ENCODE results near the gene ANKMY2.
A peak's percentile ranks its signal among the peaks of the same experiment; 100 is the strongest.
"Not testable (repeated sequence)": the region's sequence is repeated elsewhere in the genome, so short reads cannot be mapped to it uniquely, and the experiment has no call there.

The ANKMY2 gene

DNA sequence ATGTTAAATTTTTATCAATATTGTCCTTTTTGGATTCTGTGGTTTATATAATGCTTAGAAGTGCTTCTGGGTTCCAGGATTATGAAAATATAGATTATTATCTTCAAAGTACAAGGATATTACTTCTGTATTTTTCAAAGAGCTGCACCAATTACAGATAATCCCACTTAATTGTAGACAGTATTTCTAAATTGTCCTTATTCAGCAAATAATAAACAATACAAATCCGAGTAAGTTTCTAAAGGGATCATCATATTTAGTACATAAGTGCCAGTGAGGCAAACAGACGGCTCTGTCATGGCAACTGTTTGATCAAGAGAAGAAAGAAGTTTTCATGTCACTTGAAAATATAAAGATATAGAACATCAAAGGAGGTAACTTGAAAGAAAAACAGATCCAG is 19.2 kb downstream of the ANKMY2 start:
- DNase-seq (ENCODE audit: low spot score): no peak

DNA sequence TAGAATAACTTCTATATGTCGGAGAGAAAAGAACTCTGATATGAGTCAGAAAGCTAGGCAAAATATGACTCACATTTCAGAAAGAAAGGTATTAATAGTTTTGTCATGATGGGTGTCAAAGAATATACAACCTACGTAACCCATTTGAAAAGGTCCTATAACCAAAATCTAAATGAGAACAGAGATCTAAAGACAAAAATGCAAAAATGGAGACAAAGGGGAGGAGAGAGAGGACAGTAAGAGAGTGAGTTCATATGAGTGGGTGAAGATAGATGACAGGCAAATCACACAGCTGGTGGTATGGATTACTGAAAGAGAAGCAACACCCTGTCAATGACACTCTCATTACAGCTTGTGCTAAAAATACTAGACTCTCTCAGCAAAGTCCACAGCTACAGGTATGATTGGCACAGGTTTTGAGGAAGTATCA is 25.6 kb downstream of the ANKMY2 start:
- peak; percentile 79 for DNase-seq (ENCODE audit: low spot score)

DNA sequence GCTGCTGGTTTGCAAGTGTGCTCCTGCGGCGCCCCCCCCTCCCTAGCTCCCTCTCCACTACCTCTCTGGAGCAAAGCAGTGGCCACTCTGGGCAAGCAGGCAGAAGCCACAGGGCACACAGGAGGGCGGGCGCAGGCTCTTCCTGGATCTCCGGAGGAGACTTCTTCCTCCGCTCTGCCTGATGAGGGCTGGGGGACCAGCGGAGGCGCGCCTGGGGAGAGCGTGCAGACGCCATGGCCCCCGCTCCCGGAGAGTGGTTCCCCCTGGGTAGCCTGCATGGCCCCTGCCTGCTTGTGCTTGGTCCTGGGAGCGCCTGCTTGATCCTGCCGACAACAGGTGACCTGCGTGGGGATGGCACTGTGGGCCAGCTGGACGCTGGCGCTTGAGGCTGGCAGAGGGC is 29.0 kb downstream of the ANKMY2 start:
- DNase-seq (ENCODE audit: low spot score): no peak

DNA sequence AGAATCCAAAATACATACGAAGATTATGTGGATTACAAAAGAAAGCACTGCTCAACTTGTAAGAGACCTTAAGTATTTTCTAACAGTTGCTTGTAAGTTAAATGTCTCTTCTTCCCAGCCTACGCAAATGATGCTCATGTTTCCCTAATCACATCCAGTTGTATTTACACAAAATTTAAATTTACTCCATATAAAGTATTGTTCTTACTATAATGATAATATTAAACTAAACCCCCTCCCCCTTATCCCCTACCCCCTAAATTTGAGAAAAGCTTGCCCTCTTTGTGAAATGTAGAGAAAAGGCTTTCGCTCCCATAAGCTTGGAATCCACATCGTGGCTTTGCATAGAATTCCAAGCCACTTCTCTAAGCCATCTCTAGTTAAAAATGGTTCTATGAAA is 29.4 kb downstream of the ANKMY2 start:
- DNase-seq (ENCODE audit: low spot score): no peak

DNA sequence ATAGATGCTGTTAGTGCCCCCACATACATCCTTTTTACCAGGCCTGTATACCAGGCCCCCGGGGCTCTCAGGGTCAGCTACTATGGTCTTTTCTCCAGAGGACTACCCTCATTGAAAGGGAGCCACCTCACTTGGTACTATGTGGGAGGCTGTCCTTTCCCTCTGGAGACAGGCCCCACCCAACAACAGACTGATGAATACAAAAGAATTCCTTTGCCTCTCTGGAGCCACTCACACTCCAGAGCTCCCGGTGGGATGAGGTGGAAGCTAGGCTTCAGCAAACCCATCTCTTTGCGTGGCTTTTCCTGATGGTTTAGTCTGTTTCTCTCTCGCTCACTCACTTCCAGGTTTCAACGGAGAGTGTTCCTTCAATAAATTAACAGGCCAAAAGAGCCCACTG is 30.3 kb downstream of the ANKMY2 start:
- no peak for DNase-seq (ENCODE audit: low spot score)

DNA sequence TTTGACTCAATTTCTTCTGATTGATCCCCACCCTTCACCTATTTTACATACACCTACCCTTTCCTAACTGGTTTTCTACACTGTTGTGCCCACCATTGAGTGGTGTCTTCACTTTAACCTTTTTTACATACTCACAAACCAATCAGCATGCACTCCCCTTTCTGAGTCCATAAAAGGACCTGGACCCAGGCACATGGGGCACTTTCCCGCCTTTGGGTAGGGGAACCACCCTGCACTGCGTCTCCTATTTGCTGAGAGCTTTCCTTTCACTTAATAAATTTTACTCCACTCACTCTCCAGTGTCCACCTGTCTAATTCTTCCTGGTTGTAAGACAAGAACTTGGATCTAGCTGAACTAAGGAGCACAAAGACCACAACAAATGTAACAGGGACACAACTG is 33.8 kb downstream of the ANKMY2 start:
- DNase-seq (ENCODE audit: low spot score): no peak

DNA sequence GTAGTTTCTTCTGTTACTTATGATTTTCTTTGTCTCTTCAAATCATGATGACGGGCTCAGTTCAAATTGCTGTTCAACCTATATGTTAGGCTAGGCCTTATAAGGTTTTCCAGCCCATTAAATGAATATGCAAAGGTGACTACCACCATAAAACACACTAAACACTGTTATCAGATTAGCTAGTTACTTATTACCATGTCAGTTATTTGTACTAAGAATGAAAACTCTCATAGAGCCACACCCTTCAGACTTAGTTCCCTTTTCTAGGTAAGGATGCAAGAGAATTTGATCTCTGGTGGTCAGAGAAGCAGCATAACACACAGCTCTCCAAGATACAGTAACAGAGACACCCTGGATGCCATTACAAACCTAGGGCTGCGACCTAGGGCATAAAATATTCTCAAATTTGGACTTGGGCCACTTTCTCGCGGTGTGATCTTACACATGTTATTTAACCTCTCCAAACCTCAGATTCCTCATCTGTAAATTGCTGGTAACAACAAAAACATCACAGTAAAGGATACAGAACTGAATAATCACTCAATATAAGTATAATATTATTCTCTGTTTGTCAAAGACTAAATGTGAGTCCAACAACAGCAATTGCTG is 35.6 kb downstream of the ANKMY2 start:
- no peak for DNase-seq (ENCODE audit: low spot score)

DNA sequence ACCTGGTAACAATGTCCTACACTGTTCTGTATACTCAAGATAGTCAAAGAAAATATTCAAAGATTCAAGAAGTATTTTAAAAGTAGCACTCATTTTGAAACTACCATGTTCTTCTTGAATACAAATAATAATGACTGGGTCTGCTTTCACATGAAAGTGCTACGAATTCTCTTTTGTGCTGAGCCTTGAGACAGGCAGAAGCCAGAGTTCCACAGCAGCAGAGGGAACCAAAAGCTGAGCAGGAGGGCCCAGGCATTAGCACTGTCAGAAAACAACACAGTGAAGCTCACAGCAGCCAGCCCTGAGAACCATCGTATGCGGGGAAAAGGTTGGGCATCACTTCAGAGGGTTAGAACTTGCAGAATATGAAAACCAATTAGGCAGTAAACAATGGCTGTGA is 38.9 kb downstream of the ANKMY2 start:
- DNase-seq (ENCODE audit: low spot score): no peak

DNA sequence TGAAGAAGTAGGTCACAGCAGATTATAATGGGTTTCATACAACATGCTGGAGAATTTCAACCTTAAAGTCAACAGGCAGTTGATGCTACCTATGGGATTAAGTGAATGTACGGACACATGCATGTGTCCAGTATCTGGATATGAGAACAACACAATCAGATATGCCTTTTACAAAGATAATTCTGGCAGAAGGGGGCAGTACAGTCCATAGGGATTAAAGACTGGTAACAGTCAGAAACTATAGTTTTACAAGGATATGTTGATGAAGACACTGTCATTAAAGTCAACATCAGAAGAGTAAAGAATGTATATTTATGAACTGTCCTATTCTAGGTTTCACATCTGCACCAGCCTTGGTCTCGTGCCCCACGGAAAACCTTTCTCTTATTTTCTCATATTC is 41.5 kb downstream of the ANKMY2 start:
- no peak for DNase-seq (ENCODE audit: low spot score)

DNA sequence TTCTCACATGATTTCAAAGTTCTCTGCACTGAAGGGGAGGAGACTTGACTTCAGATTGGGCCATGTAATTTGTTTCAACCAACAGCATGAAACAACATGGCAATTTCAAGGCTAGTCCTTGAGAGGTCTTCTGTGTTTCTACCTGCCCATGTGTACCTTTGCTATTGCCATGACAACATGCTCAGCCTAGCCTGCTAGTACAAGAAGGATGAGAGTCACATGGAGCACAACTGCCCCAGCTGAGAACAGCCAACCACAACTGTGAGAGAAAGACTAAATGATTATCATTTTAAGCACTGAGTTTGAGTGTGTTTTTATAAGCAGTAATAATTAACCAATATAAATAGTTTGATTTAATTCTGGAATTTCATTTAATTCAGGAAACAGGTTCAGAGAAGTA is 41.9 kb downstream of the ANKMY2 start:
- no peak for DNase-seq (ENCODE audit: low spot score)

DNA sequence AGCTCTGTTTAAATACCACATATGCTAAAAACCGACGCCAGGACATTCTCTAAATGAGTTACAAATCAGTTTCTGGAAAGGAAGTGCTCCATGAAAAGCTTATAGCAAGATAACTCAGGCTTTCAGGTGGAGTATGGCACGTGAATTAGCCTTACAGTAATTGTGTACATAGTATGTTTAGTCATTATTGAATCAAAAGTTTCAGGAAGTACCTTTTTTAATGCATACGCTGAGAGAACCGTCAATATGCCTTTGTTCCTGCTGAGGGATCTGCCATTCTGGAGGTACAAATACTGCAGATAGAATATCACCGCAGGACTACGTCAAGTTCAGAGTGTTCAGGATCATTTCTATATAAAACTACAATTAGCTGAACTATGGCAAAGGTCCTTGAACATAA is 45.7 kb downstream of the ANKMY2 start:
- no peak for DNase-seq (ENCODE audit: low spot score)

DNA sequence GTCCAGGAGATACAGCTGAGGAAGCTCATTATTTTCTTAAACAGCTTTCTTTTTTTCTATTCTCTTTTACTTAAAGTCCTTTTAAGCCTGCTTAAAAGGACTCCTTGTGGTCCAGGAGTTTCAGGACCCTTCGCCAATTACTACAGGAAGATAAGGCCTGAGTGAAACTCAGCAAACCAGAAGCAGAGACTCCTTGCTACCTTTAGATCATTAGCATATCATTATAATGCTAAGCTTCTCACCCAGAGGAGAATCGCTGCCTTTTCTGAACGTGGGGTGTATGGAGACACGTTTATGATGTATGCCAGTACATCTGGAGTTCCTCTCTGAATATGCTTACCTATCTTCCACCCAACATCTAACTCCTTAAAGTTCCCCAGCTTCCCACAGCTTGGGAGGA is 47.5 kb downstream of the ANKMY2 start:
- DNase-seq (ENCODE audit: low spot score): no peak

DNA sequence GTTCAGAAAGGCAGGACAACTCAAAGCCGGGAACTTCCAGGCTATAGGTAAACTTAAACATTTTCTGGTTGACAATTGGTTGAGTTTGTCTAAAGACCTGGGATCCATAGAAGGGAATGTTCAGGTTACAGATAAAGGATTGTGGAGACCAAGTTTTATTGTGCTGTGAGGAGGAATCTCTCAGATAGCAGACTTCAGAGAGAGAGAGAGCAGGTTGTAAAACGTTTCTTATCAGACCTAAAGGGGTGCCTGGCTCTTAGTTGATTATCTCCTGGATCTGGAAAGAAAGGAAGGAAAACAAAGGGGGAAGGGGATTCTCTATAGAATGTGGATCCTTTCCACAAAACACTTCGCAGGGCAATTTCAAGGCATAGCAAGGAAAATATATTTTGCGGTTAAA is 50.0 kb downstream of the ANKMY2 start:
- DNase-seq (ENCODE audit: low spot score): not testable (repeated sequence)

DNA sequence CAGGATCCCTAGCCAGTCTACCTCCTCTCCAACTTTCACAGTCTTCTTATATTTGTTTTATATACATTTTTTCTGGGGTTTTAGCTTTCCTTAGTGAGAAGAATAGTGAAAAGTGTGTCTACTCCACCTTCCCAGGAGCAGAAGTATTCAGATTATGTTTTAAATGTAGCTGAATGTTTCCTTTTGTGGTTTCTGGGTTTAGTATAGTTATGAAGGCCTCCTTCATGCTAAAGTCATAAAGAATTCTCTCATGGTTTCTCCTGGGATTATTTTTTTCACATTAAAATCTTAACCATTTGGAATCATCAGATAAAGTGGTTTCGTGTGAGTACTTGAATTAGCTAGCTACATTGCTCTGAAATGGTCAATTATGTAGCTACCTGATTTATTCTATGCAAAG is 50.9 kb downstream of the ANKMY2 start:
- DNase-seq (ENCODE audit: low spot score): no peak

DNA sequence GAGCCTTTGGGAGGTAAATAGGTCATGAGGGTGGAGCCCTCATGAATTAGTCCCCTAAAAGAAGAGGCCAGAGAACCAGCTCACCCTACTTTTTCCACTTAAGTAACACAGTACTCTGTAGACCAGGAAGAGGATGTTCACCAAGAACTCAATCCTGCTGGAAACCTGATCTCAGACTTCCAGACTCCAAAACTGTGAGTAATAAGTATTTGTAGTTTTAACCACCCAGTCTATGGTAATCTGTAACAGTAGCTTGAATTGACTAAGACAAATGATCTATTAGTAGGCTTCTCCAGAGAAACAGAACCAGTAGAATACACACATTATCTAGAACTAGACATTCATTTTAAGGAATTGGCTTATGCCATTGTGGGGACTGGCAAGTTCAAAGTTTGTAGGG is 51.5 kb downstream of the ANKMY2 start:
- no peak for DNase-seq (ENCODE audit: low spot score)

DNA sequence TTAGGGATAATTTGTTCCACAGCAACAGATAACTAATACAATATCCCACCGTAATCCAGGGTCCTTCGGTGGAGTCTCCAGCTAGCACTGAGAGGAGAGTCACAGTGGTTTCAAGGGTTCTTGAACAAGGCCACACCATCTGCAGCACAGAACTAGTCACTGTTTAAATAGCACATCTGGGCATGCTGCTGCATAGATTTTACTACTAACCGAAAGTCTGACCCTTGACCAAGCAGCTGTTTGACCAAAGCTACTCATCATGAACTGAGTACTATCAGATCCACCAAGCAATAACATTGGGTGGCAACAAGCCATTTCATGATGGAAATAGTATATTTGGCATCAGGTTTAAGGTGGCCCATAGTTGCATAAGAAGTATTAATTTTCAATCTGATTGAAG is 53.2 kb downstream of the ANKMY2 start:
- DNase-seq (ENCODE audit: low spot score): no peak

DNA sequence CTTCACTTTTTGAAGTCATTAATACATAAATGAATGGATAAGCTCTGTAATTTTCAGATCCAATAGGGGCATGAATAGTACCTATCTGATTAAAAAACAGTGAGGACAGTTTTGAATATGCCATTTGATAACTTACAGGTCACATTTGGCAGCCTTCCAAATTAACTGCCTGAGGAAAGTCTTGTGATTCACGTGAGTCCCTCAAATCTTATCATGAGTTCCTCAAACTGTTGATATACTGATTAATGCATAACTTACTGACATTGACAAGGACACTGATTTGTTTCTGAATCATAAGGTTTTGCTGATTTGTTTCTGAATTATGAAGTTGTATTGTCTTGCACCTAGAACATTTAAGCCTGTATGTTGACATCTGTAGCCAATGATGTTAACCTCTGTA is 55.1 kb downstream of the ANKMY2 start:
- no peak for DNase-seq (ENCODE audit: low spot score)

DNA sequence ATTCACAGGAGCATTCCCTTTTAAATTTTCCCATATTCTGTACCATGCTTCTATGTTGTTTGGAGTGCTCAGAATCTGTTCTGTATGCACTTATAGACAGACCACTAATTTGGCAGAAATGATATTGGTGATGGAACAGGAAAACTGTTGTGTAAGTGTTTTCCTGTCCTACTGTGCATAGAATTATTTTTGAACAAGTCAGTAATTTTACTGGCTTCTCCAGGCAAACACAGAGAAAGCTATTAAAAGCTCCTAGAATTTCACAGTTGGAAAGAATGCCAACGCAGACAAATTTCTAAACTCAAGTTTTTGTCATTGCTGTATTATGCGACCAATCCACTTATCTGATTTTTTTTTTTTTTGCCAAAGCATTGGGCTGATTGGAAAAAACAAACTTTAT is 55.7 kb downstream of the ANKMY2 start:
- no peak for DNase-seq (ENCODE audit: low spot score)

DNA sequence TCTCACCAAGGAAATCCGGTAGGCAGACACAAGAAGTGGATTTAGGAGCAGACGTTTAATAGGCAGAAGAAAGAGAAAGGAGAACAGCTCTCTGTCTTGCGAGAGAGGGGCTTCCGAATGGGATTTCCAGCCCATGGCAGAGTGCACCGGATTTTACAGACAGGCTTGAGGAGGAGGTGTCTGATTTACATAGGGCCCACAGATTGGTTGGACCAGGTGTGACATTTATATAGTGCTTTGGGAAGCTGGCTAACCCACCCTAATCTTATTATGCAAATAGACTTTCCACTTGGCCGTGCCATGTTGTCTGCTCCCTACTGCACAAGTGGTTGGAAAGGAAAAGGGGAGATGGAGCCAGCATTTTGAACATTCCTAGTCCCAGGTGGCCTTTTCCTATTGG is 57.8 kb downstream of the ANKMY2 start:
- DNase-seq (ENCODE audit: low spot score): no peak

DNA sequence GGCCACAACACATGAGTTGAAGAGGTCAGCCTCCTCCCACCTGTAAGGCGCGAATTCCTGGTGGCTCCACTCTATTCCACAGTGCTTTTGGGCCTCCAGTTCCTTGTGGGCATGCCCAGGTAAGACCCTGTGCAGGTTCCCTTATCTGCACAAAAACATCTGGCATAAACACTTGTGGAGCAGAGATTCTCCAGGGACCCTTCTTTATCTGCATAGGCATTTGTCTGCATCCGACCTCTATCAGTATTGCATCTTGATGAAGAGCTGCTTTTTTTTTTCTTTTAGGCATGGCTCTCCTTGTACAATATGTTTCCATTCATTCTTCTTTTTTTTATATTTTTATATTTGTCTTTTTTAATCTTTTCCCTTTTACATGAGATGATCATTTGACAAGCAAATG is 58.4 kb downstream of the ANKMY2 start:
- no peak for DNase-seq (ENCODE audit: low spot score)

DNA sequence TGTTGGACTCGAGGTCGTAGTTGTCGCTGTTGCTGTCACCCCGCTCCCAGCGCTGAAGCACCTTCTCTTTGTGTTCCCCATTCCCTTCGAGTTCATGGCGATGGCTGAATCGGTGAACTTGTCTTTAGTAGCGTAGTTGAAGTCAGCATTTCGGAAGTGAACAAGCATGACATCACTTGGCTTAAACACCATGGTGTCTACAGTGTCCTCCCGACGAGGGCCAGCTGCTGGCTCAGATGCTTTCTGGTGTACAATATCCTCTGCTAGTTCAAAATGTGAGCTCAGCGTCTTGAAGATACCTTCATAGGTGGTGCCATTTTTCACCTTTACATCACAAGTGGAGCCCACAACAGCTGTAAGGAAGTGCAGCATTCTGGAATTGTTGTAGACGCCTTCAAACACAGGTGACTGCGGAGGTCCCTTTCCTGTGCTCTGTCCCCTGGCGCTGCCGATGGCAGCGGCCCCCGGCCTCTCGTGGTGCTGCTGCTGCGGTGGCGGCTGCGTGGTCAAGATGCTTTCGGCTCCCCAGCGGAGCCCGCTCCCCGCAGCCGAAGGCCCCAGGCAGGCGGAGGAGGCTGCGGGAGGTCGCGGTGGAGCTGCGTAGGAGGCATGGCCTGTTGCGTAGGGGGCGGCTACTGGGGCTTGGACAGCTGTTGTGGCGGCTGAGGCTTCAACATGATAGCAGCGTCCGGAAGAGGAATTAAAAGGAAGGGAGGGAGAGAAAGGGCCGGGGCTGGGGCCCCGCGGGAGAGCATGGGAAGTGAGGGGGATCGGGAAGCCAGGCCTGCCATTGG is 59.3 kb downstream of the ANKMY2 start:
- DNase-seq (ENCODE audit: low spot score): no peak

DNA sequence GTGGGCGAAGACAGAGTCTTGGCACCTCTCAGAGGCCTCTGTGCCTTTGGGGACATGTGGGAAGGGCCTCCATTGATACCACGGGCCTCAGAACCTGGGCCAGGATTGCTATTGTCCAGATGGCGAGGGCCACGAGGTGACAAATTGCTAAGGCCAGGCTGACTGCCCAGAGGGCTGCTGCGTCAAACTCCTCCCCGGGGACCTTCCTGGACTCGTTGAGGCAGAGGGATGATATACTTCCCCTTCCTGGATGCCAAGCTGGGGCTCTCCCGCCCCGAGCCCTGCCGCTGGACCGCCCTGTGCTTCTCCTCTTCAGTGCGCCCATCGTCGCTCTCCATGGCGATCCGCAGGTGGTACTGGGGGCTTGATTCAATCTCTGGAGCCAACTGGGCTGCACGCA is 60.0 kb downstream of the ANKMY2 start:
- DNase-seq (ENCODE audit: low spot score): no peak

DNA sequence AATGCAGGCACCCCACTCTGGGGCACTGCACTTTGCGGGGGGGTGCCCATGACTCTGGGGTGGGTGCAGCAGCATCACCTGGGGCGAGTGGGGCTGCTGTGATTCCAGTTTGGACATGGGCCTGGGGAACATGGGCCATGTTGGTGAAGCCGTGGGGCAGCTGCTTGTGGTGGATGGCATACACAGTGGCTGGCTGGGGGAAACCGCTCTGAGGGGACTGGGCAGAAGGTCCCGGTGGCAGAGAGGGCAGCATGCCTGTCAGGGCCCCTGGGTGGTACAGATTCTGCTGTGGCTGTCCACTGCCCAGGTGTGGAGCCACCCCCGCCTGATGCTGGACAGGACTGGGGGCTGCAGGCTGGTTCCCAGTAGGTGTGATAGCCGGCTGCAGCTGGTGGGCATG is 61.7 kb downstream of the ANKMY2 start:
- no peak for DNase-seq (ENCODE audit: low spot score)

DNA sequence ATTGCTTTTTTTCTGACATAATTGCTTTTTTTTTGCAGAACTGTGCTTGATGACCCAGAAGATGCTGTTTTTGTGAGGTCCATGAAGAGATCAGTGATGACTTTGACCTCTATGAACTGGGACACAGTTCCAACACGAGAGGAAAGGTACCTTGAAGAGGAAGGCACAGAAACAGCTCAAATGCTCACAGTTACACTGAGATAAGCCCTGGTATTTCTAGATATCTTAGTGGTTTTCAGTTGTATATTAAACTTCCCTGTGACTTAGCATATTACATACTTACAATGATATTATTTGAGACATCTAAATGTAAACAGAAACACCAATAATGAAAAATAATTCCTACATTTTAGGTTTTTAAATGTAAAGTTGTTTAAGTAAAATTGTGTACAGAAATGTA is 64.3 kb downstream of the ANKMY2 start:
- no peak for DNase-seq (ENCODE audit: low spot score)

All from putamen (tissue), 1 donor.